ENCODE data around the gene NRP1. TPM values are rescaled to one million over a fixed set of nuclear protein-coding genes. Genes with fewer than 3 reads are reported as not detected.

NRP1 gene
- total and polyA plus RNA-seq, 4 donors, result 14.6 to 55.6 (median 37.8) TPM

DNA sequence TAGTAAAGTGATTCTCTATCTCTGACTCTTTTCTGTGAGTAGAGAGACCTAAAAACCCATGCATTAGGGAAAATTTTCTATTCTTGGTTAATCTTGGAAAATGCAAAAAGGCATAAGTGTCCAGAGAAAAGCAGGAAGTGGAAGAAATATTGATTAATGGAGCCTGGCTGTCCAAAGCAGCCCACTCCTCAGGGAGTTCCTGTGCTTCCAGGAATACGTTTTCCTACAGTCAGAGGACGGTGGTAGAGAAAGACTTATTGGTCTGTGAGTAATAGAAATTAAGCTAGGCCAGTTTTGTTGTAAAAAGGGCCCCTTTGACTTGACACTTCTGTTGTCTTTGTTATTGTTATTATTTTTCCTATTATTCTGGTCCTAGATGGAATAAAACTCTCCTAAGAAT lies 157.8 kb downstream of the NRP1 start:
- Histone ChIP-seq H3K9me3 (ENCODE audit: control insufficient read depth in 4 of 4, low read length in 3 of 4) (no peaks in the 10 kb centered on the region), H3K36me3 (ENCODE audit: control insufficient read depth in 4 of 4, insufficient read depth in 3 of 4, low read depth in 1 of 4, low read length in 3 of 4) (peaks cover 0 to 7% (median 3%) of the 10 kb centered on the region in 4 donors), H3K4me3 (ENCODE audit: low read depth in 1 of 3, low read length in 3 of 3) (no peak overlapping the region), H3K4me1 (ENCODE audit: control insufficient read depth in 4 of 4, insufficient read depth in 4 of 4, low read length in 3 of 4) (peaks cover 0 to 5% (median 3%) of the 10 kb centered on the region in 4 donors), H3K9ac (ENCODE audit: low read depth in 1 of 2, low read length in 2 of 2) (no peak overlapping the region), H3K27me3 (ENCODE audit: control insufficient read depth in 4 of 4, insufficient read depth in 4 of 4, low read length in 3 of 4) (no peaks in the 10 kb centered on the region), H3K27ac (ENCODE audit: low read depth in 1 of 2, low read length in 2 of 2) (no peak overlapping the region)
- TF ChIP-seq FOXA1 (IDR thresholded peaks at IDR 0.05) (no peak), RXRA (IDR thresholded peaks at IDR 0.05) (no peak), TAF1 (conservative IDR thresholded peaks at IDR 0.05) (no peak), FOXA2 (IDR thresholded peaks at IDR 0.05) (no peak), SP1 (IDR thresholded peaks at IDR 0.05) (no peak), EGR1 (IDR thresholded peaks at IDR 0.05; ENCODE audit: low read depth in 2 of 2) (no peak), HNF4A (conservative IDR thresholded peaks at IDR 0.05) (no peak), REST (IDR thresholded peaks at IDR 0.05) (no peak), ATF3 (IDR thresholded peaks at IDR 0.05) (no peak), NR2F2 (IDR thresholded peaks at IDR 0.05) (no peak), GABPA (IDR thresholded peaks at IDR 0.05 in 1 of 2, conservative IDR thresholded peaks at IDR 0.05 in 1 of 2) (no peak), YY1 (IDR thresholded peaks at IDR 0.05) (no peak)
- TF ChIP-seq, protein P1, sequence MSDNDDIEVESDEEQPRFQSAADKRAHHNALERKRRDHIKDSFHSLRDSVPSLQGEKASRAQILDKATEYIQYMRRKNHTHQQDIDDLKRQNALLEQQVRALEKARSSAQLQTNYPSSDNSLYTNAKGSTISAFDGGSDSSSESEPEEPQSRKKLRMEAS (IDR thresholded peaks at IDR 0.05), result no peak
- 79% methylated on average over 2 of the region's 2 CpGs for WGBS
- DNase-seq (ENCODE audit: low spot score), result no peak

DNA sequence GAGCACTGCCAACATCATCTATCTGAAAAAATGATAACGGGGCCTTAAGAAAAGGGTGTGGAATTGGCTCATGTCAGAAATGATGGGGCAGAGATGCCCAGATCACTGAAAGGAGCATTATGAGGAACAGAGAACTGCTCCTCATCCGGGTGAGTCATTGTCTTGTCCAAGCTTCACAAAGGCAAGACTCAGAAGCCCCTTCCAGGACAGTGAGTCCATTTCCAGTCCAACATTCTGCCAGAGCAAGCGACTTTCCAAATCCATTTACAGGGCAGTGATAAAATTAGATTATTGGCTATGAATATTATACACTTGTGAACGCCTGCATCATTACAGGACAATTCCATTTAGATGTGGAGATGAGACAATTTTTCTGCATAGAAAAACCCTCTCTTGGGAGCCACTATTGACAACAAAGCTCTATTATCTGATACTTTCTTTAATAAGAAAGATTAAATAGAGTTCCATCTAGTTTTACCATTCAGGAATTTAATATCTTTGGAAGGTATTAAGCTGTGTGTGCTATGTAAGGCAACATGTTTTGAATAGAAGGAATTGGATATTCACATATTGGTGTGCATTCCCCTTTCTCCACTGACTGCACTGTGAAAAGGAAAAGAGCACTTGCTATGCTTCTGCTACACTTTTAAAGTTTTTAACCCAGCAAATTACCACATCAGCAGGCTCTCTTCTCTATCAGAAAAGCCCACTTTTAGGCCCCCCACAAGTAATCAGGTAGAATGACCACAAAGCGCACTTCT lies 159.6 kb downstream of the NRP1 start:
- TF ChIP-seq RXRA (IDR thresholded peaks at IDR 0.05) (no peak), ATF3 (IDR thresholded peaks at IDR 0.05) (no peak), ZBTB33 (IDR thresholded peaks at IDR 0.05) (no peak), JUND (IDR thresholded peaks at IDR 0.05) (no peak), YY1 (IDR thresholded peaks at IDR 0.05) (no peak), CTCF (IDR thresholded peaks at IDR 0.05; ENCODE audit: low read depth, low read length, missing input control) (no peak), FOXA1 (IDR thresholded peaks at IDR 0.05) (no peak), GABPA (IDR thresholded peaks at IDR 0.05 in 1 of 2, conservative IDR thresholded peaks at IDR 0.05 in 1 of 2) (no peak)
- WGBS, result 84% methylated on average over 5 of the region's 5 CpGs
- Histone ChIP-seq H3K27me3 (ENCODE audit: control insufficient read depth in 4 of 4, insufficient read depth in 4 of 4, low read length in 3 of 4) (no peaks in the 10 kb centered on the region), H3K4me1 (ENCODE audit: control insufficient read depth in 4 of 4, insufficient read depth in 4 of 4, low read length in 3 of 4) (peaks cover 0 to 3% (median 0%) of the 10 kb centered on the region in 4 donors), H3K4me3 (ENCODE audit: low read depth in 1 of 3, low read length in 3 of 3) (no peak overlapping the region), H3K9ac (ENCODE audit: low read depth in 1 of 2, low read length in 2 of 2) (no peak overlapping the region), H3K36me3 (ENCODE audit: control insufficient read depth in 4 of 4, insufficient read depth in 3 of 4, low read depth in 1 of 4, low read length in 3 of 4) (peaks cover 0 to 5% (median 2%) of the 10 kb centered on the region in 4 donors), H3K27ac (ENCODE audit: low read depth in 1 of 2, low read length in 2 of 2) (no peak overlapping the region), H3K9me3 (ENCODE audit: control insufficient read depth in 4 of 4, low read length in 3 of 4) (no peaks in the 10 kb centered on the region)
- no peak for DNase-seq (ENCODE audit: low spot score)
